ENCODE measurements around the gene PITPNM1. TPM values are rescaled to one million over a fixed set of nuclear protein-coding genes. Genes with fewer than 3 reads are reported as not detected.
"Not testable (repeated sequence)": the region's sequence is repeated elsewhere in the genome, so short reads cannot be mapped to it uniquely, and the experiment has no call there.

Gene PITPNM1
- total RNA-seq, 1 donor from 2014 or later, result 4.8 TPM

DNA sequence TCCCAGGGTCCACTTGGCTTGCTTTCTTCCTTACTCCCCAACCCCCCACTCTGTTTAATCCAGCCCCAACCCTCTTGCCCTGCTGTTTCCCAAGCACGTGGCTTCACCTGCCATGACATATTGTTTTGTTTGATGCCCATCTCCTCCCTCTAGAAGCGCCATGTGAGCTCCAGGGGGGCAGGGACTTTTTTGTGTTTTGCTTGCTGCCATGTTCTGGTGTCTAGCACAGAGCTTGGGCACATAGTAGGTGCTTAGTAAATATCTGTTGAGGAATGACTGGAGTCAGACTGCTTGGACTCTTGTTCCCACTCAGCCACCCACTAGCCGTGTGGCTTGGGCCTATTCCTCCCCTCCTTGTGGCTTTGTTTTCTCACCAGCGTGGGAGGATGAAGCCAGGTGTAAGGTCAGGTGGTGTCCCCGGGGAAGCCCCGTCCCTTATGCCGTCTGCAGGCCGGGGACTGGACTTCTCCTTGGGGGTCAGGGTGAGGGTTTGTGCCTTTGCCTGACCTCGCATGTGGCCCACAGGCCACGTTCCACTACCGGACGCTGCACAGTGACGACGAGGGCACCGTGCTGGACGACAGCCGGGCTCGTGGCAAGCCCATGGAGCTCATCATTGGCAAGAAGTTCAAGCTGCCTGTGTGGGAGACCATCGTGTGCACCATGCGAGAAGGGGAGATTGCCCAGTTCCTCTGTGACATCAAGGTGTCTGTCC, 18.5 kb downstream of the PITPNM1 start:
- DNase-seq, result no peak

DNA sequence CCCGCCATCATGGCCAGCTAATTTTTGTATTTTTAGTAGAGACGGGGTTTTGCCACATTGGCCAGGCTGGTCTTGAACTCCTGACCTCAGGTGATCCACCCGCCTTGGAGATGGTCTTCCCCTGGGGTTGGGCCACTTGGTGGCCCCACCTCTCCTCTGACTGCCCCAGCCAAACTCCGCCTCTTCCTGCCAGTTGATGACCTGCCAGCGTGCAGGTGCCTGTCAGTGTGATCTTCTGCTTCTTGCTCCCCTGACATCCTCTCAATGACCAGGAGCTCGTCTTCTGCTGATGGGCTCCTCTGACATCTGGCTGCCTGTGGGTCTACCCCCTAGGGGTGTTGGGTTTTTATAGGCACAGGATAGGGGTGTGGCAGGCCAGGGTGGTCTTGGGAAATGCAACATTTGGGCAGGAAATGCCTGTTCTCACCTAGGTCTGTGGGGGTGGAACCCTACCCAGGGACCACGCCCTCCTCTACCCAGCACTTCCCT, 19.2 kb downstream of the PITPNM1 start:
- DNase-seq, result not testable (repeated sequence)

DNA sequence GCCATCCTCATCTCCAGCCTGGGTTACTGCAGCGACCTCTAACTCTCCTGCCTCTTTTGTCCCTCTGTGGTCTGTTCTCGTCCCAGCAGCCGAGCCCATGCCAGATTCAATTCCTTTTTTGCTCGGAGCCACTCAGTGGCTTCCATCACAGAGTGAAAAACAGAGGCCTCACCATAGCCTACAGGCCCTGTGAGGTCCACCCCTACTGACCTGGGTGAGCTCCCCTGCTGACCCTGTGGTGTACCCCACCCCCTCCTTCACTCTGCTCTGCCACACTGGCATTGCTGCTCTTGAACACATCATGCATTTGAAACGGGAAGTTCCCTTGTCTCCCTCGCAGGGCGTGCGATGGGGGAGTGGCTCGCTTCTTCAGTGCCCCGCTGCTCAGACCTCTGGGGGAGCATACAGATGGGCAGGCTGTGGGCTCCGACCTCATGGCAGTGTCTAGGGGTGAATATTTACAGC, 20.3 kb downstream of the PITPNM1 start:
- no peak for DNase-seq

DNA sequence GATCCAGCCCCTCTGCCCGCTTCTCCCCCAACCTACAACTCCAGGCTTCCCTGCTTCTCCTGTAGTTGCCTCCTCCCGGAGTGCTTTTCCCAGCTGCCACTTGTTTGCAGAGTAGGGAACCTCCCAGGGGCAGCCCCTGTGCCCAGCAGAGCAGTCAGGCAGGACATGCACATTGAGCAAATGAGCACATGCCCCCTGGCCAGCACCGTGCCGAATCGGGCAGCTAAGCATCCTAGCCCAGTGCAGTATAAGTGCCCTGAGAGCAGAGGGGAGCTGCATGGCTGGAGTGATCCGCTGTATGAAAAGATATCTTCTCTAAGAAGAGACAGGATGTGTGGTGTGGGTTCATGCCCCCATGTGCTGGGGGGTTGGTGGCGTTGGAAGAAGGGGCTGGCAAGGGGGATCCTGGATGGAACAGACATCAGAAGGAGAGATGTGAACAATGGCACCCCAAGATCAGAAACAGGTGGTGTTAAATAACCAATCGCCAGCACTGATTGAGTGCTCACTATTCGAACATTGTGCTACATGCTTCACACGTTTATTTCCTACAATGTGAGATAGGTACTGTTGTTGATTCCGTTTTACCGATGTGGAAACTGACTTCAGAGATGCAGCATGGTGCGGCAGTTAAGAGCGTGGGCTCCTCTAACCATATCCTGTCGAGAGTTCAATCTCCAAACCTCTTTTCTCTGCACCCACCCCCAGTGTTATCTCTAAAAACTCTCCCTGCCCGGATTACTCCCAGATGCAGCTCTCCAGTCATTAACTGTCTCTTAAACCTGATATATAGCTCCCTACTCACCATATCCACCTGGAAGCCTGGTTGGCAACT, 21.1 kb downstream of the PITPNM1 start:
- no peak for DNase-seq

DNA sequence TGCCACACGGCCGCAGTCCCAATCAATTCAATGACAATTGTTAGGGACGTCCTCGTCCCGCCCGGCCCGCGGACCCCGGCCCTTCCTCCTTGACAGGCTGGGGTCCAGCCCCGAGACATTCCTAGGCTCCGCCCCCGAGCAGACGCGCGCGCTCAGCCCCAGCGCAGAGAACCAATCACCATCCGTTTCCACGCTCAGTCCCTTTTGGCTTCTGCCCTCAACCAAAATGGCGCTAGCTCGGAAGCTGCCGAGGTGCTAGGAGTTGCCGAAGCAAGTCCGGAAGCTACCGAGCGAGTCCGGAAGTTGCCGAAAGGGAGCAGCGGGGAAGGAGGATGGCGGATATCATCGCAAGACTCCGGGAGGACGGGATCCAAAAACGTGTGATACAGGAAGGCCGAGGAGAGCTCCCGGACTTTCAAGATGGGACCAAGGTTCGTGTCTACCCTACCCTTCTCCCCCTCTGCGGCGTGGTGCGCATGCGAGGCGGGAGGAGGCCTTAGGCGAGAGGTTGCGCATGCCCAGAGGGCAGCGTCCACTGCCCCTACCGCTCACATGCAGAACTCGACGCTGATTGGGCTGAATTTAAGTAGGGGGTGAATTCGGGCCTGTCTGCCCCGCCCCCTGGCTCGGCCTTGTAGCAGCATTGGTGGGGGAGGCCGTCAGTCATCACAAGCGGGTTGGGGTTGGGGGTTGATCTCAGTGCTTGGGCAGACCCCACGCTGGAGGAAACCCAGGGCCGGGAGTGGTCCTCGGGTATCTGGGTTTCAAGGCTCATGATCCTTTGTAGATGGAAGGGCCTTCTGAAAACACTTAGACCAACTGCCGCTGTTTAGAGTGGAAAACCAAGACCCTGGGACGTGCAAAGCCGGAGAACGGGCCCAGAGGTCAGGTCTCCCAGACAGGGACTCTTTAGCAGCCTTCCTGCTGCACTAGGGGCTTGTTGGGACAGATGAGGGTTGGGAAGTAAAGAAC, 22.1 kb downstream of the PITPNM1 start, which contains the start of gene AIP:
TSS of gene AIP (plus strand) at position 200 of the 972 bp plus-strand sequence. CDS start at position 333, 133 bp downstream.
- DNase-seq, result peak; percentile 99

DNA sequence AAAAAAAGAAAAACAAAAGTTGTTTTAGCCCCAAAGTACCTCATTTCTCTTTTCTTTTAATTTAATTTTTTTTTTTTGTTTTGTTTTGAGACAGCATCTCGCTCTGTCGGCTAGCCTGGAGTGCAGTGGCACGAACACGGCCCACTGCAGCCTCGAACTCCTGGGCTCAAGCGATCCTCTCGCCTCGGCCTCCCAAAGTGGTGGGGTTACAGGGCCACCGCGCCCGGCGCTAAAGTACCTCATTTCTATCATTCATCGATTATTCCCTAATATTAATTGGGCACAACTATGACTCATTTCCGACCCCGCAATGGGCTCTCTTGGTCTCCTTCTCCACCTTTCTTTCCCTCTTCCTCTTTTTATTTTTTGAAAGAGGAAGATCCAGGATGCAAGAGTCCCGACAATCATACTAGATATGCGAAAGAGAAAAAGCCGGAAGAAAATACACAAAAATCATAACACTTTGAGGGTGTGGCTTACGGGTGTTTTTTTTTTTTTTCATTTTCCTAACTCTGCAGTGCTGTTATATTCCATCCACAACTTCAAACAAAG, 22.8 kb downstream of the PITPNM1 start:
- no peak for DNase-seq

DNA sequence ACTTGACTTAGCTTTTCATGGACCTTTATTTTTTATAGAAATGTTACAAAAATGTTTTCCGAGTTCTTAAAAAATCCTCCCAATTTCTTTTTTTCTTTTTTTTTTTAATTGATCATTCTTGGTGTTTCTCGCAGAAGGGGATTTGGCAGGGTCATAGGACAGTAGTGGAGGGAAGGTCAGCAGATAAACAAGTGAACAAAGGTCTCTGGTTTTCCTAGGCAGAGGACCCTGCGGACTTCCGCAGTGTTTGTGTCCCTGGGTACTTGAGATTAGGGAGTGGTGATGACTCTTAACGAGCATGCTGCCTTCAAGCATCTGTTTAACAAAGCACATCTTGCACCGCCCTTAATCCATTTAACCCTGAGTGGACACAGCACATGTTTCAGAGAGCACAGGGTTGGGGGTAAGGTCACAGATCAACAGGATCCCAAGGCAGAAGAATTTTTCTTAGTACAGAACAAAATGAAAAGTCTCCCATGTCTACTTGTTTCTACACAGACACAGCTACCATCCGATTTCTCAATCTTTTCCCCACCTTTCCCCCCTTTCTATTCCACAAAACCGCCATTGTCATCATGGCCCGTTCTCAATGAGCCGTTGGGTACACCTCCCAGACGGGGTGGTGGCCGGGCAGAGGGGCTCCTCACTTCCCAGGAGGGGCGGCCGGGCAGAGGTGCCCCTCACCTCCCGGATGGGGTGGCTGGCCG, 27.7 kb downstream of the PITPNM1 start:
- not testable (repeated sequence) for DNase-seq

DNA sequence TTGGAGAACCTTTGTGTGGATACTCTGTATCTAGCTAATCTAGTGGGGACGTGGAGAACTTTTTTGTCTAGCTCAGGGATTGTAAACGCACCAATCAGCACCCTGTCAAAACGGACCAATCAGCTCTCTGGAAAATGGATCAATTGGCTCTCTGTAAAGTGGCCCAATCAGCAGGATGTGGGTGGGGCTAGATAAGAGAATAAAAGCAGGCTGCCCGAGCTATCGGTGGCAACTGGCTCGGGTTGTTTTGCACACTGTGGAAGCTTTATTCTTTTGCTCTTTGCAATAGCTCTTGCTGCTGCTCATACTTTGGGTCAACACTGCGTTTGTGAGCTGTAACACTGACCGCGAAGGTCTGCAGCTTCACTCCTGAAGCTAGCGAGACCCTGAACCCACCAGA, 28.5 kb downstream of the PITPNM1 start:
- DNase-seq, result not testable (repeated sequence)

DNA sequence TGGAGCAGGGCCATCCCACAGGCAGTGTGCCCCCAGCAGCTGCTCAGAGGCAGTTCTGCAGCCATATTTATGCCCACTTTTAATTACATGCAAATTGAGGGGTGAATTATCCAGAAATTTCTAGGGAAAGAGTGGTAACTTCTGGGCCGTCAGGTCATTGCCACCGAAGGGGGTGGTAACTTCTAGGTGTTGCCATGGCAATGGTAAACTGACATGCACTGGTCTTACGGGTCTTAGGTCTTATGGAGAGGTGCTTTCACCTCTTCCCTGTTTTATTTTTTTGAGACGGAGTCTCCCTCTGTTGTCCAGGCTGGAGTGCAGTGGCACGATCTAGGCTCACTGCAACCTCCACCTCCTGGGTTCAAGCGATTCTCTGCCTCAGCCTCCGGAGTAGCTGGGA, 32.3 kb downstream of the PITPNM1 start:
- DNase-seq, result no peak

DNA sequence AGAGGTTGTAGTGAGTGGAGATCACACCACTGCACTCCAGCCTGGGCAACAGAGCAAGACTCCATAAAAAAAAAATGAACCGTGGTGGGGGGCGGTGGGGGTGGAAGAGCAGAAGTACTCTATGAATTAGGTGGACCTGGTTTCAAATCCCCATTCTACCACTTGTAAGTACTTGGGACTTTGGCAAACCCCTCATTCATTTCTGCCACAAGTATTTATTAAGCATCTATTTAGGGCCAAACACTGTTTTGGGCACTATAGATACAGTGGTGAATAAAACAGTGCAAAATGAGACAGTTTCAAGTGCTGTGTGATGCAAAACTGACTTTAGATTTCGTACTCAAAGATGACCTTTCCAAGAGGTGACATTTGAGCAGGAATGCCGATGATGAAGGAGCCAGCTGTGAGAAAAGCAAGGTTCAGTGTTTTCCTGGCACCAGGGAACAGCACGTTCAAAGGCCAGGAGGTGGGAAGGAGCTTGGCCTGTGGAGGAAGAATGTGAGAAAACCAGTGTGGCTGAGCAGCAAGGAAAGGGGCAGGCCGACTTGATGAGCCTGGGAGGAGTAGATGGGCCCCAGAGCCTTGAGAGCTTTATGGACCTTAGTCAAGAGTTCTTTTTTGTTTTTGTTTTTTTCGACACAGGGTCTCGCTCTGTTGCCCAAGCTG, 34.7 kb downstream of the PITPNM1 start:
- no peak for DNase-seq

DNA sequence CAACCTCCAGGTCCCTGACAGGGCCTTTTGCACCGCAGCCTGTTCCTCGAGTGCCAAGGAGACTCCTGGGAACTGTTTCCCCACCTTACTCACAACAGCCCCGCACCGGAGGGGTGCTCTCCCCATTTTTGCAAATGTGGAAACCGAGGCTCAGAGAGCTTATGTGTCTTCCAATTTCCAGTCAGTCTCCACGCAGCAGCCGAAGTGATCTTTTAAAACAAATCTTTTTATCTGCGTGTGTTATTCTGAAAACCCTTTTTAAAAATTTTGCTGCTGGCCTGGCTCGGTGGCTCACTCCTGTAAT, 35.7 kb downstream of the PITPNM1 start:
- DNase-seq, result no peak

DNA sequence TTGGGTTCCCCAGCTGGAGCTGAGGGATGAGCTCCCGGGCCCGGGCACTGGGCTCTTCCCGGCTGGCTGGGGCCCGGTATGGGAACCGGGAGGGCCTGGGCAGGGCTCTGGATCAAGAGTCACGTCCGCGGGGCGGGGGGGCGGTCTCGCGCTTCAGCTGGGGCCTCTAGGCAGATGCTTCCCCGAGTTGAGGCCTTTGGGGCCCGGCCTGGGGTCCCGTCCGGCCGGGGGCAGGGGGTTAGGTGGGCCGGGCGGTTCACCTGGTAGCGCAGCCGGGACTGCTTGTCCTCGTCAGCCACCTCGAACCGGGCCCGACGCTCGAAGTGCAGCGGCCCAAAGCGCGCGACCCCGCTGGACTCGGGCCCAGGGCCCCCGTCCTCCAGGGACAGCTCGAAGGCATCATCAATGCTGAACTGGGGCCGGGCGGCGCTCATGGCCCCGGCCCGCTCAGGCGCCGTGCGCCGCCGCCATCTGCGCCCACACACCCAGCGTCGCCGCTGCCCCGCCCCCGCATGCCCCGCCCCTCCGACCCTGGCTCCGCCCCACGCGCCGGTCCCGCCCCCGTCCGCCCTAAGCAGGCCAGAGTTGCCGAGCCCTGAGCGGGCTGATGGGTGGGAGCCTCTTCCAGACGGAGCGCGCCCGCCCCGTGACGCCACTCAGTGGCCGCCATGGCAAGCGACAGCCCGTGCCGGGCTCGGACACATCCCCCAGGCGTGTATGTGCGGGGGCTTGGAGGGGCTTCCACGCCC, 36.2 kb downstream of the PITPNM1 start, which contains the start of gene TMEM134:
TSS of gene TMEM134 (minus strand) at position 493 of the 749 bp plus-strand sequence. CDS start at position 434, 59 bp downstream.
- DNase-seq, result peak; percentile 96

DNA sequence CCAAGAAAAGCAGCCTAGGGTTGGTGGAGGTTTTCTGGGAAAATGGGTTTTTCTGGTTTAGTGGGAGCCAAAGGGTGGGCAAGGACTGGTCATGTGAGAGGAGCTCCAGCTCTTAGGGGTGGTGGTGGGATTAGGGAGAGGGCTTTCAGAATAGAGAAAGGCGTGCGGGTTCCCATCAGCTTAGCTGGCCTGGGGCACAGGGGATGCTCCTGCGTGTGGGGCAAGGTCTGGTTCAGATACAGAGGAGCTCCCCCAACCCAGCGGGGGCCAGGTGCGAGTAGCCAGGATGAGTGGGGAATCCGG, 36.8 kb downstream of the PITPNM1 start:
- no peak for DNase-seq

DNA sequence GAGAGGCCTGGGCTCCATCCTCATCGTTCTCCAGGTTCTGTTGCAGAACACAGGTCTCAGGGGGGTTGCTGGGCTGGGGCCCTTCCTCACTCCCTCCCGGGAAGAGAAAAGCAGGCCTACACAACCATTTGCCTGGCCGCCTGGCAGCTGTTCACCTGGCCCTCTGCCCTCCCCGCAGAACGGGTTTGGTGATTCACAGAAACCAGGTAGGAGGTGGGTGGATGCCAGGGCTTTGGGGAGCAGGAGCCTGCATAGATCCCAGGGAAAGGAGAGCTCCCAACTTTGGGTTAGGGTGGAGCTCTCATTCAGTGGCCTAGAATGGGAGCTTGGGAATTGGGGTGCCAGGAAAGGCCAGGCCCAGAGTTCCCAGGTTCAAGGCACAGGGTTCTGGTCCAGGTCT, 37.1 kb downstream of the PITPNM1 start:
- DNase-seq, result no peak

DNA sequence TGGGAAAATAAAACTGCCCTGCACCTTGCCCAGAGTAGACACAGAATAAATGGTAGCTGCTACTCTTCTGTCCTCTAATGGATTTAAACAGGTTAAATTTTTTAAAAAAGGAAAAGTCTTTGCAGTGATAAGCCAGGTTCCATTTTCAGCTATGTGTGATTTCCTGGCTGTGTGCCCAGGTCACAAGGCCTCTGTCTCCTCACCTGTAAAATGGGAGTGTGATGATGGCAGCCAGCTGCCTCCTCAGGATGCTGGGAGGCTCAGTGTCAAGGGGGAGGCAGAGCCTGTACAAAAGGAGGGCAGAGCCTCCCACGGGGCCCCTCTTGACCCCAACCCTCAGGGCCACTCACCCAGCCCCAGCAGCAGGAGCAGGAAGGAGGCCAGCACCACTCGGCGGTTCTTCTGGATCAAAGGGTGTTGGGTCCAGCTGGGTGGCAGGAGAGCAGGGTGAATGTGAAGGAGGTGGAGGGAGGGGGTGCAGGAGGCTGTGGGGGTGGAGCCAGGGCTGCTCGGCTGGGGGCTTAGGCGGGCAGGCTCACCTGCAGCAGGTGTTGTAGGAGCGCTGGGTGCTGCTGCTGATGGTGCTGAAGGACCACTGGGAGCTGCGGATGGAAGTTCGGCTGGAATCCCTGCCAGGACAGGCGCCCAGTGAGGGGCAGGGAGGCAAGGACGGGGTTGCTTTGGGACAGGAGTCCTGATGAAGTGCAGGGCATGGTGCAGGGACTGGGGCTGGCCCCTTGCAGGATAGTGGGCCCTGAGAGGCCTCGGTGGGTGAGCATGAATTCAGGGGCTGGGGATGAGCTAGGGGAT, 38.0 kb downstream of the PITPNM1 start:
- no peak for DNase-seq

DNA sequence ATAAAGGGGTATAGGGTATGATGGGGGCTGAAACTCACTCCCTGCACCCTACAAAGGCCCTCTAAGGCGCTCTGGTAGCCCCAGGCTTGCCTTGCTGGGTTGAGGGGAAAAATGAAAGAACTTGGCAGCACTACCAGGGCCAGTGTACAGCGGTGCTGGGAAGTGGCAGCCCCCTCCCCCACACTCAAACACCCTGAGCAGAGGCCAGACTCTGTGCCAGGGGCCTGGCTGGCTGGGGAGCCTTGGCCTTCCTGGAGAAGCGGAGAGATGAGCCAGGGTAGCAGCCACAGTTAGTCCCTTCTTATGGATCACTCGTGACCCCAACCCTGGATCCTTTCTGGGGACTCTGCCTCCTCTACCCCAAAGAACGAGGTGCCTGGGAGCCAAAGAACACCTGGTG, 38.8 kb downstream of the PITPNM1 start:
- no peak for DNase-seq

DNA sequence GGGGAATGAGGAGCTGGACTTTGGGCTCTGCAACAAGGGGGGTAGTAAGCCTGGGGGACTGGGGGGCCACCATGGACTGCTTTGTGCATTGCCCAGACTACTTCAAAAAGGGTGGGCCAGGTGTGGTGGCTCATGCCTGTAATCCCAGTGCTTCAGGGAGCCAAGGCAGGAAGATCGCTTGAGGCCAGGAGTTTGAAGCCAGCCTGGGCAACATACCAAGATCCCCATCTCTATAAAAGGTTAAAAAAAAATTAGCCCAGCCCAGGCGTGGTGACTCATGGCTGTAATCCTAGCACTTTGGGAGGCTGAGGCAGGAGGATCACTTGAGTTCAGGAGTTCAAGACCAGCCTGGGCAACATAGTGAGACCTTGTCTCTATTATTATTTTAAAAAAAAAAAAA, 39.6 kb downstream of the PITPNM1 start:
- not testable (repeated sequence) for DNase-seq

DNA sequence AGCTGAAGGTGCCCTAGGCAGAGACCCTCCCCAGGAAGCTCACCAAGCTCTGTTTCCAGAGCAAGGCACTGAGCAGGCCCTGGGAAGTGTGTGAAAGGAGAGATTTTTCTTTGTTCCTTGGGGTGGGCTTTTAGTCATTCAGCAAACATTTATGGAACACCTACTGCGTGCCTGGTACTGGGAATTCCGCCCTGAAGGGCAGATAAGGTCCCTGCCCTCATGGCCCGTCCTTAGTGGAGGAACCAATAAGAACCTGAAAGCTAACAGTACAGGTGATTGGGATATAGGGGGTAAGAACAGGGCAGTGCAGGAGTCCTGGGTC, 40.0 kb downstream of the PITPNM1 start:
- DNase-seq, result no peak

DNA sequence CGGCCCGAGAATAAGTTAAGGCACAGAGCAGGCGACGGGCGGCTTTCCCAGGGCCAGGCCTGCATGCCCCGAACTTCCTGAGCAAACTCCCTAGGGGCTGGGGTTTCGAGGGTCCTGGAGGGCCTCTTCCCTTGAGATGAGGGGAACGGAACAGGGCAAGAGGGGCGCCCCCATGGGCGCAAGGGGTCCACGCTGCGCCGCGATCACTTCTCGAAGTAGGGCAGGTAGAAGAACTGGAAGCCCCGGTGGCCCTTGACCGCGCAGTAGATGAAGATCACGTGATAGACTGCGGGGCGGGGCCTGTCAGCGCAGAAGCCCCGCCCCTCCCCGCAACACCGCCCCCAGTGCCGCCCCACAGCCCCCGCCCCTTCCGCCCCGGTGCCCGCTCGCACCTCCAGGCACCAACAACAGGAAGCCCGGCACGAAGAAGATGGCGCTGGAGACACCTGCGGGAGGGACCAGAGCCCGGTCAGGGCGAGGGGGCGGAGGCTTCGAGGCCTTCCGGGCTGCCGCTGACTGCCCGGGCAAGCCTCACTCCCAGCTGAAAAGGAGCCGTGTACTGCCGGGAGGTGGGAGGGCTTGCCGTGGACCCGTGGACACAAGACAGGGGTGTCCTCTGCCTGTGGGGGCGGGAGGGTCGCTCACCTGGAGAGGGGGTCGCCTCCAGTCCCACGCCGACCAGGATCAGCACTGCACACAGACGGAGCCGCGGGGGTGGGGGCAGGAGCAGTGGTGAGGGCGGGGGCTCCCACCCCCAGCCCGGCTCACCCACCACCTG, 40.6 kb downstream of the PITPNM1 start:
- DNase-seq, result peak; percentile 88
